H1 (cell line): ENCODE measurements around the gene MAP3K3. TPM values are rescaled to one million over a fixed set of nuclear protein-coding genes. Genes with fewer than 3 reads are reported as not detected.

Experiments
- CTCF ChIA-PET: fragments of 300-600 bp; sonication (Branson Sonifier 250); formaldehyde crosslinking; loops from one replicate; lab custom pipeline; 2021; ENCODE audit not compliant: partially characterized antibody; lab: Charles Lee
- POLR2A ChIA-PET: fragments of 300-600 bp; sonication (Branson Sonifier 250); formaldehyde crosslinking; loops from one replicate; lab custom pipeline; 2021; ENCODE audit warnings: inconsistent platforms; ENCODE audit not compliant: partially characterized antibody; lab: Charles Lee
- DNase-seq, 2 experiments: peaks; one replicate each; pipeline versions ENCODE4 v3.0.0 to v3.0.0-alpha.2; 2010 to 2022; ENCODE audit warnings: low spot score in 2 of 2, low read depth in 1 of 2, mixed read lengths in 1 of 2
- FAIRE-seq: peaks from 2 replicates; lab custom pipeline; 2011; peaks lifted over from hg19 to GRCh38; lab: Jason Lieb, UNC
- H2AFZ ChIP-seq: 2 replicates; pipeline ENCODE4 v1.8.1; 2012; ENCODE audit warnings: low read length, inconsistent platforms
- H2AK5ac ChIP-seq: 2 replicates; pipeline ENCODE4 v1.6.1; 2013; ENCODE audit warnings: low read depth, low read length
- H2BK120ac ChIP-seq: replicated peaks from 2 replicates; pipeline ENCODE3; 2013; ENCODE audit warnings: low read depth, low read length, inconsistent platforms
- H2BK12ac ChIP-seq: 2 replicates; pipeline ENCODE4 v1.6.1; 2013; ENCODE audit warnings: low read depth, low read length
- H2BK15ac ChIP-seq: 2 replicates; pipeline ENCODE4 v1.6.1; 2013; ENCODE audit warnings: low read length
- H2BK20ac ChIP-seq: 2 replicates; pipeline ENCODE4 v1.6.1; 2013; ENCODE audit warnings: low read length
- H2BK5ac ChIP-seq: 2 replicates; pipeline ENCODE4 v1.6.1; 2013; ENCODE audit warnings: low read depth, low read length
- H3K14ac ChIP-seq: 2 replicates; pipeline ENCODE4 v1.6.1; 2013; ENCODE audit warnings: inconsistent platforms; ENCODE audit not compliant: insufficient read length
- H3K18ac ChIP-seq: 2 replicates; pipeline ENCODE4 v1.6.1; 2013; ENCODE audit warnings: low read length; ENCODE audit errors: extremely low read depth
- H3K23ac ChIP-seq: 2 replicates; pipeline ENCODE4 v1.6.1; 2013; ENCODE audit warnings: inconsistent platforms; ENCODE audit not compliant: insufficient read length
- H3K23me2 ChIP-seq: 2 replicates; pipeline ENCODE4 v1.6.1; 2013; ENCODE audit warnings: low read depth, low read length
- H3K27ac ChIP-seq: 2 replicates; pipeline ENCODE4 v1.6.1; 2011; ENCODE audit warnings: low read depth, low read length, inconsistent platforms
- H3K27me3 ChIP-seq, 4 experiments: replicated peaks in 1 of 4; 1 replicate in 1 of 4; 2 replicates in 3 of 4; pipeline versions ENCODE4 v1.6.1 to v1.8.1; 2011 to 2013; ENCODE audit warnings: low read length in 3 of 4, mild to moderate bottlenecking in 3 of 4, inconsistent platforms in 2 of 4, mixed read lengths in 2 of 4, moderate library complexity in 1 of 4; ENCODE audit not compliant: control insufficient read depth in 3 of 4, insufficient read depth in 3 of 4; ENCODE audit errors: extremely low read depth in 1 of 4
- H3K36me3 ChIP-seq, 4 experiments: 2 replicates each; pipeline versions ENCODE4 v1.6.1 to v1.8.1; 2011 to 2013; ENCODE audit warnings: mild to moderate bottlenecking in 4 of 4, low read length in 3 of 4, moderate library complexity in 2 of 4, control low read depth in 1 of 4, inconsistent platforms in 1 of 4; ENCODE audit not compliant: insufficient read depth in 4 of 4, control insufficient read depth in 2 of 4
- H3K4ac ChIP-seq: replicated peaks from 2 replicates; pipeline ENCODE3; 2013; ENCODE audit warnings: low read length, low read depth, mixed read lengths, inconsistent platforms; ENCODE audit not compliant: insufficient read length
- H3K4me1 ChIP-seq, 4 experiments: replicated peaks in 1 of 4; 1 replicate in 1 of 4; 2 replicates in 3 of 4; pipeline versions ENCODE4 v1.6.1 to v1.8.1; 2011 to 2013; ENCODE audit warnings: low read length in 3 of 4, inconsistent platforms in 2 of 4, mixed read lengths in 1 of 4; ENCODE audit not compliant: insufficient read depth in 4 of 4, control insufficient read depth in 3 of 4
- H3K4me2 ChIP-seq, 2 experiments: 2 replicates each; pipeline versions ENCODE4 v1.6.1 to v1.8.1; 2011 to 2013; ENCODE audit warnings: low read depth in 2 of 2, low read length in 2 of 2, control low read depth in 1 of 2, inconsistent platforms in 1 of 2, mild to moderate bottlenecking in 1 of 2; ENCODE audit not compliant: insufficient read depth in 1 of 2
- H3K4me3 ChIP-seq, 4 experiments: fragments of 200-600, 300-600 bp in 1 of 4; sonication (generic), shearing (Covaris generic), sonication (Bioruptor Twin) in 1 of 4; 2 replicates each; pipeline versions ENCODE4 v1.5.1 to v1.8.1; 2011 to 2016; ENCODE audit warnings: low read length in 4 of 4, low read depth in 3 of 4, control low read depth in 2 of 4, inconsistent platforms in 2 of 4, mild to moderate bottlenecking in 2 of 4, mixed read lengths in 1 of 4, moderate library complexity in 1 of 4; ENCODE audit not compliant: insufficient read depth in 2 of 4; ENCODE audit errors: extremely low read depth in 1 of 4
- H3K56ac ChIP-seq: replicated peaks from 2 replicates; pipeline ENCODE3; 2013; ENCODE audit warnings: low read depth, mild to moderate bottlenecking, mixed read lengths, low read length, inconsistent platforms; ENCODE audit not compliant: insufficient read length
- H3K79me1 ChIP-seq: 2 replicates; pipeline ENCODE4 v1.6.1; 2013; ENCODE audit warnings: low read depth, low read length, control low read depth
- H3K79me2 ChIP-seq, 2 experiments: 2 replicates each; pipeline versions ENCODE4 v1.6.1 to v1.8.1; 2012 to 2013; ENCODE audit warnings: low read length in 2 of 2, mild to moderate bottlenecking in 2 of 2, inconsistent platforms in 1 of 2; ENCODE audit not compliant: insufficient read depth in 2 of 2, control insufficient read depth in 1 of 2
- H3K9ac ChIP-seq, 4 experiments: replicated peaks in 1 of 4; 1 replicate in 1 of 4; 2 replicates in 3 of 4; pipeline versions ENCODE4 v1.6.1 to v1.8.1; 2011 to 2013; ENCODE audit warnings: low read depth in 3 of 4, low read length in 3 of 4, control low read depth in 2 of 4, mild to moderate bottlenecking in 2 of 4, moderate library complexity in 2 of 4, inconsistent platforms in 1 of 4; ENCODE audit errors: extremely low read depth in 1 of 4
- H3K9me3 ChIP-seq, 2 experiments: 2 replicates each; pipeline versions ENCODE4 v1.6.1 to v1.8.1; 2012 to 2013; ENCODE audit warnings: mild to moderate bottlenecking in 2 of 2, moderate library complexity in 2 of 2, control low read depth in 1 of 2, inconsistent platforms in 1 of 2, low read depth in 1 of 2, low read length in 1 of 2, mixed read lengths in 1 of 2; ENCODE audit not compliant: insufficient read depth in 2 of 2
- H4K20me1 ChIP-seq, 2 experiments: replicated peaks in 1 of 2; 2 replicates each; pipeline versions ENCODE3 to v1.8.1; 2011 to 2013; ENCODE audit warnings: inconsistent platforms in 2 of 2, low read length in 2 of 2, mild to moderate bottlenecking in 1 of 2; ENCODE audit not compliant: insufficient read depth in 2 of 2, control insufficient read depth in 1 of 2
- H4K5ac ChIP-seq: 2 replicates; pipeline ENCODE4 v1.6.1; 2013; ENCODE audit warnings: low read length, low read depth, mixed read lengths, inconsistent platforms; ENCODE audit not compliant: insufficient read length
- H4K8ac ChIP-seq: 2 replicates; pipeline ENCODE4 v1.8.0; 2013; ENCODE audit warnings: mild to moderate bottlenecking, moderate library complexity, low read length, inconsistent platforms; ENCODE audit not compliant: insufficient read depth; ENCODE audit errors: extremely low read depth
- H4K91ac ChIP-seq: replicated peaks from 2 replicates; pipeline ENCODE3; 2013; ENCODE audit warnings: low read length, mixed read lengths, inconsistent platforms; ENCODE audit not compliant: insufficient read length
- BCL11A ChIP-seq, 2 experiments: IDR thresholded peaks; one replicate each; pipeline ENCODE4 v1.6.1; 2011; ENCODE audit warnings: low read depth in 2 of 2, low read length in 2 of 2, mild to moderate bottlenecking in 2 of 2
- BRCA1 ChIP-seq: IDR thresholded peaks from 2 replicates; pipeline ENCODE4 v1.6.1; 2012; ENCODE audit warnings: low read depth, low read length, improper control_type of control experiment
- EP300 ChIP-seq, 2 experiments: IDR thresholded peaks; 1 replicate in 1 of 2; 2 replicates in 1 of 2; pipeline ENCODE4 v1.6.1; 2011 to 2012; ENCODE audit warnings: low read depth in 2 of 2, low read length in 2 of 2, mild to moderate bottlenecking in 2 of 2, borderline replicate concordance in 1 of 2, inconsistent platforms in 1 of 2, moderate library complexity in 1 of 2
- HDAC6 ChIP-seq: IDR thresholded peaks from one replicate; pipeline ENCODE4 v1.7.1; 2012; ENCODE audit warnings: low read depth, mild to moderate bottlenecking, inconsistent platforms, low read length, moderate library complexity
- JUN ChIP-seq: IDR thresholded peaks from 2 replicates; pipeline ENCODE4 v1.6.1; 2011; ENCODE audit warnings: low read depth, mild to moderate bottlenecking, improper control_type of control experiment, low read length
- RAD21 ChIP-seq, 2 experiments: IDR thresholded peaks in 1 of 2; conservative IDR thresholded peaks in 1 of 2; 2 replicates each; pipeline ENCODE4 v1.6.1; 2011; ENCODE audit warnings: low read depth in 2 of 2, low read length in 2 of 2, improper control_type of control experiment in 1 of 2, inconsistent platforms in 1 of 2, mild to moderate bottlenecking in 1 of 2, moderate library complexity in 1 of 2
- RFX5 ChIP-seq: IDR thresholded peaks from 2 replicates; pipeline ENCODE4 v1.6.1; 2011; ENCODE audit warnings: low read depth, low read length, improper control_type of control experiment, borderline replicate concordance
- RNF2 ChIP-seq: fragments of 200-900, 300-1000 bp; sonication (generic); IDR thresholded peaks from 2 replicates; pipeline ENCODE4 v1.7.1; 2016; ENCODE audit warnings: borderline replicate concordance, low read depth, mild to moderate bottlenecking, antibody characterized with exemption, low read length; ENCODE audit not compliant: poor library complexity, severe bottlenecking; ENCODE audit errors: missing control alignments
- RXRA ChIP-seq: IDR thresholded peaks from 2 replicates; pipeline ENCODE4 v1.6.1; 2011; ENCODE audit warnings: low read depth, mild to moderate bottlenecking, low read length, moderate library complexity; ENCODE audit not compliant: insufficient read depth
- SIX5 ChIP-seq: IDR thresholded peaks from 2 replicates; pipeline ENCODE4 v1.6.1; 2011; ENCODE audit warnings: mild to moderate bottlenecking, low read depth, low read length
- TAF1 ChIP-seq: IDR thresholded peaks from 2 replicates; pipeline ENCODE4 v1.6.1; 2011; ENCODE audit warnings: mild to moderate bottlenecking, low read depth, low read length
- WGBS, 2 experiments: shearing (Covaris generic) in 1 of 2; methylation state at CpG; one replicate each; pipeline versions ENCODE4 v1.1.6 to v1.1.7; 2013 to 2015; ENCODE audit warnings: low lambda C conversion rate in 2 of 2, mixed read lengths in 2 of 2, inconsistent platforms in 1 of 2, low coverage in 1 of 2, missing lambda C conversion rate in 1 of 2; ENCODE audit not compliant: insufficient replicate concordance in 2 of 2, insufficient coverage in 1 of 2, insufficient read length in 1 of 2; ENCODE audit errors: extremely low coverage in 1 of 2, missing lambda C conversion rate in 1 of 2; 5-methylcytosine and 5-hydroxymethylcytosine counted together
- polyA plus RNA-seq, 7 experiments: library from polyadenylated mRNA; depleted of rRNA in 3 of 7; stranded (reverse) in 5 of 7; unstranded in 2 of 7; fragments of >200 nt in 5 of 7; fragments of 200-250 nt in 2 of 7; gene quantifications; 1 replicate in 5 of 7; 2 replicates in 1 of 7; 4 replicates in 1 of 7; pipeline versions ENCODE4 v1.2.1 to v1.2.3, GENCODE V29; 2011 to 2013; ENCODE audit warnings: missing spikeins in 2 of 7, mixed read lengths in 2 of 7
- total RNA-seq: library from RNA; stranded (reverse); fragmentation: NEBNext Ultra II Directional; extraction: Animal tissue kit (Norgen Biotek cat#: 25700); gene quantifications from 2 replicates; pipeline ENCODE4 v1.2.1, GENCODE V29; 2021
- TF ChIP-seq, protein P1 (sequence below): IDR thresholded peaks from 2 replicates; pipeline ENCODE4 v1.6.1; 2011; ENCODE audit warnings: low read depth, mild to moderate bottlenecking, low read length; ENCODE audit not compliant: insufficient read depth

The MAP3K3 gene
- total and polyA plus RNA-seq, 2 of the 8 experiments (the other 6 are each of a cell fraction or from before 2014, with no cell fraction given) = 10.3 to 21.0 TPM

DNA sequence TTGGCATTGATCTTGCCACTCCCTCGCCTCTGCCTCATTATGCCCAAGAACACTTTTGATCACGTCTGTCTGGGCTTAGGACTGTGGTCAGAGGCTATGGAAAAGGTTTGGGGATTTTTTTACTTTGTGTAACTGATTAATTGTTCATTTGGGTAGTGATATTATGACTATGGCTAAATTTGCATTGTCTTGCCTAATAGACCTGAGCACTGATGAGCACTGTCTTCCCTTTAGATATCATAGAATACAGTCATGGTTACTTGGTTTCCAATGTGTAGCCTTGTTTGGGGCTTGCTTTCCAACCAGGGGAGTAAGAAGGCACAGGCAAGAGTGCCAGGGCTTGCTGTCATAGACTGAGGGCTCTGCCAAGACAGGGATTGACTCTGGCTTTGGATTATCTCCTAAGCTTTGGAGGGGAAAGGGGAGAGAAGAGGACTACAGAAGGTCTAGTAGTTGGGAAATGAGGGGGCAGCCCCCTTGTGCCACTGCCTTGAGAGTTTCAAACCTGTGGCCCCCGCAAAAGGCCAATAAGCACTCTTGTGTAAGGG is 64.0 kb downstream of the MAP3K3 start:
- H3K18ac ChIP-seq = no peak overlapping the region
- no peak overlapping the region for H2BK5ac ChIP-seq
- no peaks in the 10 kb centered on the region for H4K20me1 ChIP-seq
- no peaks in the 10 kb centered on the region for H3K9me3 ChIP-seq
- no peak overlapping the region for H3K4me2 ChIP-seq
- H3K27me3 ChIP-seq = no peaks in the 10 kb centered on the region
- H3K9ac ChIP-seq = no peak overlapping the region
- H2BK20ac ChIP-seq = no peak overlapping the region
- no peak overlapping the region for H4K8ac ChIP-seq
- no peak overlapping the region for H3K4me3 ChIP-seq
- peaks cover 5 to 15% (median 10%) of the 10 kb centered on the region in 4 experiments; a peak in 6 of 8 replicates for H3K36me3 ChIP-seq
- no peaks in the 10 kb centered on the region for H3K4me1 ChIP-seq
- no peak overlapping the region for H2BK12ac ChIP-seq
- H3K56ac ChIP-seq = no peak overlapping the region
- 87% methylated on average over 3 of the region's 3 CpGs; no CpG with 5 or more reads in 1 of the 2 experiments for WGBS, 2 experiments
- H2AFZ ChIP-seq = no peak overlapping the region
- H3K23ac ChIP-seq = no peak overlapping the region
- H3K79me1 ChIP-seq = no peaks in the 10 kb centered on the region
- DNase-seq = no peak
- no peak overlapping the region for H4K5ac ChIP-seq
- no peak for FAIRE-seq
- H3K4ac ChIP-seq = no peak overlapping the region
- no peak overlapping the region for H2BK15ac ChIP-seq
- H3K79me2 ChIP-seq = no peaks in the 10 kb centered on the region
- no peak overlapping the region for H2AK5ac ChIP-seq
- H3K14ac ChIP-seq = no peak overlapping the region
- CTCF ChIA-PET = interaction anchor here (0.7 to 3.1 kb wide), 4 partner anchors 11 to 164 kb away, joined by 3 to 26 read pairs (median 4); no protein-coding TSS in a partner anchor
- no peak overlapping the region for H2BK120ac ChIP-seq
- H4K91ac ChIP-seq = no peak overlapping the region
- no peak overlapping the region for H3K27ac ChIP-seq
- POLR2A ChIA-PET = interaction anchor here (1.0 kb wide), 1 partner anchor 9 kb away, joined by 5 read pairs; no protein-coding TSS in a partner anchor
- H3K23me2 ChIP-seq = no peaks in the 10 kb centered on the region
- no peak for TF ChIP-seq RXRA
- TF ChIP-seq, protein P1, sequence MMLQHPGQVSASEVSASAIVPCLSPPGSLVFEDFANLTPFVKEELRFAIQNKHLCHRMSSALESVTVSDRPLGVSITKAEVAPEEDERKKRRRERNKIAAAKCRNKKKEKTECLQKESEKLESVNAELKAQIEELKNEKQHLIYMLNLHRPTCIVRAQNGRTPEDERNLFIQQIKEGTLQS = no peak
- TF ChIP-seq SIX5 = no peak
- no peak for TF ChIP-seq RNF2
- TF ChIP-seq JUN = no peak
- TF ChIP-seq RAD21 (IDR thresholded peaks at IDR 0.05 in 1 of 2, conservative IDR thresholded peaks at IDR 0.05 in 1 of 2; ENCODE audit: low read depth in 2 of 2, low read length in 2 of 2) = no peak
- TF ChIP-seq TAF1 = no peak
- TF ChIP-seq RFX5 = no peak
- TF ChIP-seq BCL11A (IDR thresholded peaks at IDR 0.05; ENCODE audit: low read depth in 2 of 2, low read length in 2 of 2) = no peak
- no peak for TF ChIP-seq HDAC6
- no peak for TF ChIP-seq EP300 (IDR thresholded peaks at IDR 0.05; ENCODE audit: borderline replicate concordance in 1 of 2, low read depth in 2 of 2, low read length in 2 of 2)
- TF ChIP-seq BRCA1 = no peak
